Activated naive CD8-positive, alpha-beta T cell treated with anti-CD3 and anti-CD28 coated beads, Interleukin-2, amount 50 U/mL, for 24 hours (primary cell): Measurements from ENCODE around the gene SPNS1.
A peak's percentile ranks its signal among the peaks of the same experiment; 100 is the strongest.
"Not testable (repeated sequence)": the region's sequence is repeated elsewhere in the genome, so short reads cannot be mapped to it uniquely, and the experiment has no call there.

Experiments used
- ATAC-seq: fragments of 150-1000 bp; cut with Tn5 transposase; one replicate; pipeline ENCODE4 v1.10.0; 2021
- DNase-seq: peaks from one replicate; pipeline ENCODE4 v3.0.0; 2021
- H3K27ac Mint-ChIP-seq: one replicate; pipeline ENCODE4 v1.8.0; 2021; ENCODE audit warnings: mild to moderate bottlenecking, mixed read lengths
- H3K27me3 Mint-ChIP-seq: one replicate; pipeline ENCODE4 v1.8.0; 2021; ENCODE audit warnings: mixed read lengths
- H3K36me3 Mint-ChIP-seq: one replicate; pipeline ENCODE4 v1.8.0; 2021; ENCODE audit warnings: low read depth, mixed read lengths
- H3K4me1 Mint-ChIP-seq: one replicate; pipeline ENCODE4 v1.8.0; 2021; ENCODE audit warnings: mixed read lengths
- H3K4me3 Mint-ChIP-seq: one replicate; pipeline ENCODE4 v1.8.0; 2021; ENCODE audit warnings: mild to moderate bottlenecking, moderate library complexity, mixed read lengths
- H3K9me3 Mint-ChIP-seq: one replicate; pipeline ENCODE4 v1.8.0; 2021; ENCODE audit warnings: mixed read lengths

Gene SPNS1

GRCh38 chr16:28990375-28991040, 15.9 kb downstream of the SPNS1 start:
- Mint-ChIP-seq H3K4me1 (peaks cover 54% of the 10 kb centered on the region), H3K27ac (peak overlapping the region; percentile 97), H3K4me3 (peak overlapping the region; percentile 84), H3K9me3 (peaks cover 4% of the 10 kb centered on the region), H3K27me3 (no peaks in the 10 kb centered on the region), H3K36me3 (peaks cover 44% of the 10 kb centered on the region)
- peak; percentile 84 for ATAC-seq
- peak; percentile 68 for DNase-seq

- no peak for ATAC-seq
- no peak for DNase-seq
- no peak overlapping the region for H3K4me3 Mint-ChIP-seq
- no peaks in the 10 kb centered on the region for H3K27me3 Mint-ChIP-seq
- peaks cover 4% of the 10 kb centered on the region for H3K9me3 Mint-ChIP-seq
- peaks cover 35% of the 10 kb centered on the region for H3K36me3 Mint-ChIP-seq
- H3K4me1 Mint-ChIP-seq, result peaks cover 54% of the 10 kb centered on the region
- no peak overlapping the region for H3K27ac Mint-ChIP-seq
These were observed 17.1 kb downstream of the SPNS1 start for GRCh38 chr16:28991687-28992086.

GRCh38 chr16:28992496-28992895, 17.9 kb downstream of the SPNS1 start:
- Mint-ChIP-seq H3K27me3 (no peaks in the 10 kb centered on the region), H3K4me3 (no peak overlapping the region), H3K36me3 (peaks cover 27% of the 10 kb centered on the region), H3K9me3 (no peaks in the 10 kb centered on the region), H3K4me1 (peaks cover 49% of the 10 kb centered on the region), H3K27ac (no peak overlapping the region)
- no peak for ATAC-seq
- no peak for DNase-seq

GRCh38 chr16:28998837-28999236, 24.3 kb downstream of the SPNS1 start:
- H3K4me3 Mint-ChIP-seq, result no peak overlapping the region
- no peaks in the 10 kb centered on the region for H3K9me3 Mint-ChIP-seq
- no peaks in the 10 kb centered on the region for H3K36me3 Mint-ChIP-seq
- ATAC-seq (no peak), DNase-seq (no peak)
- peaks cover 8% of the 10 kb centered on the region for H3K4me1 Mint-ChIP-seq
- H3K27me3 Mint-ChIP-seq, result no peaks in the 10 kb centered on the region
- H3K27ac Mint-ChIP-seq, result no peak overlapping the region

- peaks cover 9% of the 10 kb centered on the region for H3K4me1 Mint-ChIP-seq
- no peaks in the 10 kb centered on the region for H3K36me3 Mint-ChIP-seq
- no peaks in the 10 kb centered on the region for H3K9me3 Mint-ChIP-seq
- no peak for DNase-seq
- no peak overlapping the region for H3K27ac Mint-ChIP-seq
- ATAC-seq, result no peak
- H3K4me3 Mint-ChIP-seq, result no peak overlapping the region
- H3K27me3 Mint-ChIP-seq, result no peaks in the 10 kb centered on the region
These were observed 25.0 kb downstream of the SPNS1 start for GRCh38 chr16:28999577-28999976.

GRCh38 chr16:29000019-29000418, 25.4 kb downstream of the SPNS1 start:
- Mint-ChIP-seq H3K36me3 (no peaks in the 10 kb centered on the region), H3K27ac (no peak overlapping the region), H3K4me3 (no peak overlapping the region), H3K9me3 (no peaks in the 10 kb centered on the region), H3K4me1 (peaks cover 14% of the 10 kb centered on the region), H3K27me3 (no peaks in the 10 kb centered on the region)
- ATAC-seq (no peak), DNase-seq (no peak)

- not testable (repeated sequence) for H3K27me3 Mint-ChIP-seq, DNase-seq, H3K36me3 Mint-ChIP-seq, H3K9me3 Mint-ChIP-seq, H3K4me3 Mint-ChIP-seq, H3K27ac Mint-ChIP-seq, ATAC-seq
- H3K4me1 Mint-ChIP-seq, result peaks cover 36% of the 10 kb centered on the region
These were observed 30.0 kb downstream of the SPNS1 start for GRCh38 chr16:29004496-29005139.

GRCh38 chr16:29007730-29008593, 33.4 kb downstream of the SPNS1 start:
- DNase-seq (peak; percentile 68), ATAC-seq (peak; percentile 97)
- Mint-ChIP-seq H3K27me3 (no peaks in the 10 kb centered on the region), H3K27ac (peak overlapping the region; percentile 89), H3K36me3 (no peaks in the 10 kb centered on the region), H3K4me1 (peaks cover 61% of the 10 kb centered on the region), H3K9me3 (no peaks in the 10 kb centered on the region), H3K4me3 (peak overlapping the region; percentile 46)

GRCh38 chr16:29009050-29009837, 34.7 kb downstream of the SPNS1 start:
- peak; percentile 11 for ATAC-seq
- H3K27me3 Mint-ChIP-seq, result no peaks in the 10 kb centered on the region

GRCh38 chr16:29009838-29010166, 35.2 kb downstream of the SPNS1 start:
- Mint-ChIP-seq H3K27ac (peak overlapping the region; percentile 82), H3K9me3 (no peaks in the 10 kb centered on the region), H3K4me3 (no peak overlapping the region)

More at GRCh38 chr16:29009050-29009837, 34.7 kb downstream of the SPNS1 start:
- Mint-ChIP-seq H3K4me3 (peak overlapping the region; percentile 54), H3K36me3 (no peaks in the 10 kb centered on the region), H3K27ac (peak overlapping the region; percentile 82), H3K9me3 (no peaks in the 10 kb centered on the region), H3K4me1 (peaks cover 73% of the 10 kb centered on the region)
- DNase-seq, result no peak

GRCh38 chr16:29011112-29011511, 36.5 kb downstream of the SPNS1 start:
- Mint-ChIP-seq H3K27ac (peak overlapping the region; percentile 27), H3K4me1 (peaks cover 73% of the 10 kb centered on the region), H3K36me3 (peaks cover 2% of the 10 kb centered on the region), H3K4me3 (no peak overlapping the region), H3K9me3 (no peaks in the 10 kb centered on the region), H3K27me3 (no peaks in the 10 kb centered on the region)
- no peak for ATAC-seq
- no peak for DNase-seq

More at GRCh38 chr16:29009838-29010166, 35.2 kb downstream of the SPNS1 start:
- ATAC-seq (no peak), DNase-seq (no peak)
- peaks cover 74% of the 10 kb centered on the region for H3K4me1 Mint-ChIP-seq
- peaks cover 2% of the 10 kb centered on the region for H3K36me3 Mint-ChIP-seq
- no peaks in the 10 kb centered on the region for H3K27me3 Mint-ChIP-seq

- Mint-ChIP-seq H3K9me3 (no peaks in the 10 kb centered on the region), H3K4me1 (peaks cover 73% of the 10 kb centered on the region), H3K27ac (peak overlapping the region; percentile 52), H3K4me3 (no peak overlapping the region), H3K36me3 (peaks cover 2% of the 10 kb centered on the region), H3K27me3 (no peaks in the 10 kb centered on the region)
- ATAC-seq, result no peak
- no peak for DNase-seq
These were observed 37.3 kb downstream of the SPNS1 start for GRCh38 chr16:29011851-29012250.

GRCh38 chr16:29012913-29013553, 38.5 kb downstream of the SPNS1 start:
- peaks cover 2% of the 10 kb centered on the region for H3K36me3 Mint-ChIP-seq
- H3K9me3 Mint-ChIP-seq, result no peaks in the 10 kb centered on the region
- H3K4me3 Mint-ChIP-seq, result peak overlapping the region; percentile 4
- peak overlapping the region; percentile 90 for H3K27ac Mint-ChIP-seq
- H3K4me1 Mint-ChIP-seq, result peaks cover 65% of the 10 kb centered on the region
- H3K27me3 Mint-ChIP-seq, result no peaks in the 10 kb centered on the region
- DNase-seq, result no peak
- peak; percentile 38 for ATAC-seq
